GM19193 (cell line): ENCODE data around the gene S100A1.

Experiments
- POLR2A ChIP-seq: IDR thresholded peaks from 4 replicates; pipeline ENCODE4 v1.6.1; 2011; ENCODE audit not compliant: insufficient read depth, insufficient read length; ENCODE audit errors: extremely low read depth

S100A1 gene

GRCh38 chr1:153661111-153661708 is 33.0 kb downstream of the S100A1 start:
- TF ChIP-seq POLR2A, result no peak

- no peak for TF ChIP-seq POLR2A
These were observed 34.0 kb downstream of the S100A1 start for GRCh38 chr1:153662269-153662668.

DNA sequence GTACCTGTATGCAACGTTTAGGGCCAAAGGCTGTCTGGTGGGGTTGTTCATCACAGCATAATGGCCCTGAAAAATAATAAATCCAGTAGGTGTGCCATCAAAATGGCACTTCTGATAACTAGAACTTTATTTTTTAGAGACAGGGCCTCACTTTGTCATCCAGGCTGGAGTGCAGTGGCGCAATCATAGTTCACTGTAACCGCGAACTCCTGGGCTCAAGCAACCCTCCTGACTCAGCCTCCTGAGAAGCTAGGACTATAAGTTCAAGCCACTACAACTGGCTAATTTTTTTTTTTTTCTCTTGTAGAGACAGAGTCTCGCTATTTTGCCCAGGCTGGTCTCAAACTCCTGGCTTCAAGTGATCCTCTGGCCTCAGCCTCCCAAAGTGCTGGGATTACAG is 35.0 kb downstream of the S100A1 start:
- TF ChIP-seq POLR2A, result no peak

GRCh38 chr1:153667439-153667838 is 39.2 kb downstream of the S100A1 start:
- TF ChIP-seq POLR2A, result no peak

GRCh38 chr1:153669606-153670005 is 41.4 kb downstream of the S100A1 start:
- no peak for TF ChIP-seq POLR2A

DNA sequence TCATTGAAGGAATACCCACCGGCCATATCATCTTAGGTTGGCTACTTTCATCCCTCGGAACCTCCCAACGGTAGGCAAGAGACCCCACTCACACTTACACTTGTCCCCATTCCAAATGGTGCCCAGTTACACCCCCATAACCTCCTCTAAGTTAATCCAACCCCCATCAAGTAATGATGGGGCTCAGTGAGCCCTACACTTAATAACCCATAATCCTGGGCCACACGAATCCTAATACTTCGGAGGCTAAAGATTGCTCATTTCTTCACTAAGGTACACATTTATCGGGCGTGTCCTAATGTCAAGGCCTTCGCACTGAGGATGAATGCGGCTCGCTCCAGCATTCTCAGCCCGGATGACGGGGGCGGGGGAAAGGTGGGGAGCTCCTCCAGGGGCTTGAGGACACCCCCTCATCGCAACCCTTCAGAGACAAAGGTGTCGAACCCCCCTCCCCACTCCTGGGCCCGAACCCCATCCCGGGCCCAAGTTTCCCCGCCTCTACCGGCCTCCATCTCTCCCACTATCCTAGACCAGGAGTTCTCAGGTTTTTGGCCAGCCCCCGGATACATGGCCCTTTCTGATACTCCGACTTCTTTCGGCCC is 42.1 kb downstream of the S100A1 start:
- TF ChIP-seq POLR2A, result no peak

GRCh38 chr1:153670859-153671627 is 42.8 kb downstream of the S100A1 start, which contains the start of gene ILF2:
Gene ILF2, minus strand, starts transcription at chr1:153670993. Its CDS starts 71 bp downstream, at chr1:153670922.
- TF ChIP-seq POLR2A, result peak; percentile 89

DNA sequence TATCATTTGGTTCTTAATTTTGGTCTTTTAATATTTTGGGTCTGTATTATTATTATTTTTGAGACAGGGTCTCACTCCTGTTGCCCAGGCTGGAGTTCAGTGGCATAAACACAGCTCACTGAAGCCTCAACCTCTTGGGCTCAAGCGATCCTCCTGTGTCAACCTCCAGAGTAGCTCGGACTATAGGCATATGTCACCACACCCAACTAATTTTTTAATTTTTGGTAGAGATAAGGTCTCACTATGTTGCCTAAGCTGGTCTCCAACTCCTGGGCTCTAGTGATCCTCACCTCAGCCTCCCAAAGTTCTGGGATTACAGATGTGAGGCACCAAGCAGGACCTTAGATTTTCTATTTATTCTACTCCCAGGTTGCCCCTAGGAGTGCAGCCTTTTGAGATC is 45.3 kb downstream of the S100A1 start:
- TF ChIP-seq POLR2A, result no peak

DNA sequence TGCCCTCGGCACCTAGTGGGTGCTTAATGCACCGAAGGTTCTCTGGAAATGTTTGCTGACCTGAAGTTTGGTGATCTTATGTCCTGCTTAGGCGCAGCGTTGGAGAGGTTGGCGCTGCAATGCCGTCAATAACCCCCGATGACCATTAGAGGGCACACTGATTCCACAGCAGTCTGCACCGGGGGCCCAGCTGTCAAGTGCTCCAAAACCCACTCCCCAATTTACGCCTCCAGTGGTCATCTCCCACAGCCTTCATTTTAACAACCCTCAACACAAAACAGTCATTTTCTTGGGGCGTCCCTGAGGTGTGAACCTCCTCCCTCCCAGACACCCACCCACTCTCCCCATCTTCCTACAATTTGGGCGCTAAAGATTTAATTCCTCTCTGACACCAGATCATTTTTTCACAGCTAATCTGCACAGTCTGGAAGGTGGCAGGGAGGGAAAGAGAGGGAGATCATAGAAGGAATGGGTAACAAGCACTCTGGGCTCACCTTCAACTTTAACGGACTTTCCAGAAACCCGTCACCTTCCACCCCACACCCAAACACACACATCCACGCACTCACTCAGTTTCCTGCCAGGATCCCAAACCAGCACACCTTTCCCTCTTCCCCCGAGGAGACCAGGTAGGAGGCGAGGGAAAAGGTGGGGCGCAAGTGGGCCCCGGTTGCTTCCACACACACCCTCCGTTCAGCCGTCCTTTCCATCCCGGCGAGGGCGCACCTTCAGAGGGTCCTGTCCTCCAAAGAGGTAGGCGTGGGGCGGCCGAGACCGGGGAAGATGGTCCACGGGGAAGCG is 49.7 kb downstream of the S100A1 start:
- TF ChIP-seq POLR2A, result no peak

GRCh38 chr1:153678519-153679336 is 50.5 kb downstream of the S100A1 start, which contains the start of gene NPR1:
Gene NPR1, plus strand, starts transcription at chr1:153678688. Its CDS starts 421 bp downstream, at chr1:153679109.
- TF ChIP-seq POLR2A, result no peak

DNA sequence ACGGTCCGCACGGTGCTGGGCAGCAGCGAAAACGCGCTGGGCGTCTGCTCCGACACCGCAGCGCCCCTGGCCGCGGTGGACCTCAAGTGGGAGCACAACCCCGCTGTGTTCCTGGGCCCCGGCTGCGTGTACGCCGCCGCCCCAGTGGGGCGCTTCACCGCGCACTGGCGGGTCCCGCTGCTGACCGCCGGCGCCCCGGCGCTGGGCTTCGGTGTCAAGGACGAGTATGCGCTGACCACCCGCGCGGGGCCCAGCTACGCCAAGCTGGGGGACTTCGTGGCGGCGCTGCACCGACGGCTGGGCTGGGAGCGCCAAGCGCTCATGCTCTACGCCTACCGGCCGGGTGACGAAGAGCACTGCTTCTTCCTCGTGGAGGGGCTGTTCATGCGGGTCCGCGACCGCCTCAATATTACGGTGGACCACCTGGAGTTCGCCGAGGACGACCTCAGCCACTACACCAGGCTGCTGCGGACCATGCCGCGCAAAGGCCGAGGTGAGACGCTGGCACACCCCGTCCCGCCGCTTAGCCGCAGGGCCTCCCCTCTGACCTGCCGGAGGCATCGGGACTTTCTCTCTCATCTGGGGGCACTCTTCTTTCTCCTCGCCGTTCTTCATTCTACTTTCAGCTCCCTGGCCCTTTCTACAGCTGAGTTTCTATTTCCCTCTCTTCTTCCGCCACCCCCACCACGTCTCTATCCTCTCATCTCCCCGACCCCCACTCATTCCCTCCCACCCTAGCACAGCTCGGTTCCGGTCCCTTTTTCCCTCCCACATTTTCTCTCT is 51.3 kb downstream of the S100A1 start:
- TF ChIP-seq POLR2A, result no peak

DNA sequence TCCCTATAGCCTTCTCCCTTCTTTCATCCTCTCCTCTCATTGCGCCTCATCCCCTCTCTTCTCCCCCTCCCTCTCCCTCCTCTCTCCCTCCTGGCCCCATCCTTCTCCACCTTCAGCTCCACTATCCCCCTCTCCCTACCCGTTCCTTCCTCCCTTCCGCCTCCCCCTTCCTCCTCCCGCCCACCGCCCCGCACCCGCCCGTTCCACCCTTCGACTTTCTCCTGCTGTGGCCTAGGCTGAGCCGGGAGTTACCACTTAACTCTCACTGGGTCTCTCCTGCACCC is 51.8 kb downstream of the S100A1 start:
- TF ChIP-seq POLR2A, result no peak
